GM18505 (cell line): Measurements from ENCODE around the gene FBXO42.
"Not testable (repeated sequence)": the region's sequence is repeated elsewhere in the genome, so short reads cannot be mapped to it uniquely, and the experiment has no call there.

ENCODE experiments used
- ATAC-seq: cut with Tn5 transposase; IDR thresholded peaks from one replicate; pipeline ENCODE4 v1.9.1; 2021; ENCODE audit not compliant: unreplicated experiment
- POLR2A ChIP-seq: IDR thresholded peaks from 4 replicates; pipeline ENCODE4 v1.6.1; 2011; ENCODE audit warnings: borderline replicate concordance; ENCODE audit not compliant: insufficient read depth, insufficient read length; ENCODE audit errors: extremely low read depth

The FBXO42 gene

DNA sequence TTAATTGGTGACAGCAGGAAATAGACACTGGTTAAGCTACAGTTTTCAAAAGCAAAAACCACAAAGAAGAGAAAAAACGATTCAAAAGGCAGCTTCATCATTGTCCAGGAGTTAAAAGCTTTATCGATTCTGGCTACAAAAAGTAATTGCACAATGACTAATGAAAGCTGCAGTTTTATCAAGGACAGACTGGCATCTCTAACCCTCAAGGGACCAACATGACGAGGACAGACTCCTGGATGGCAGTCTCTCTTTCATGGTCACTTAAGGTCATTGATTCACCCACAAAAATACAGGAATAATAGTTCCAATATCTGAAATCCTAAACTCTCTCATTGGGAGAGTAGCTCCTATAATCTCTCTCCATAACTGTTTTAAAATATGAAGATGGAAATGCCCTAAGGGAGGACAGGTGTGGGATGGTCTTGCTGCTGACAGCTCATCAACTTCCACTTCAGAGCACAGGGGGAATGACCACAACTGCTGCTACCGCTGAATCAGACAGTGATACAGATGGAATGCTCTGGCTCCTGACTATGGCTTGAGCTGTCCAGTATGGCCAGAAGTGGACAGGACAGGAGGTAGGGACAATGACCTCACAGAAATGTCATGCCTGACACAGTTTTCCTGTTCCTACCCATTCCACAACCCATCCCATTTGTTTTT, 97.9 kb downstream of the FBXO42 start:
- no peak for TF ChIP-seq POLR2A
- ATAC-seq = no peak

- ATAC-seq = no peak
- TF ChIP-seq POLR2A = no peak
Observed at GRCh38 chr1:16253332-16253922, 98.9 kb downstream of the FBXO42 start.

DNA sequence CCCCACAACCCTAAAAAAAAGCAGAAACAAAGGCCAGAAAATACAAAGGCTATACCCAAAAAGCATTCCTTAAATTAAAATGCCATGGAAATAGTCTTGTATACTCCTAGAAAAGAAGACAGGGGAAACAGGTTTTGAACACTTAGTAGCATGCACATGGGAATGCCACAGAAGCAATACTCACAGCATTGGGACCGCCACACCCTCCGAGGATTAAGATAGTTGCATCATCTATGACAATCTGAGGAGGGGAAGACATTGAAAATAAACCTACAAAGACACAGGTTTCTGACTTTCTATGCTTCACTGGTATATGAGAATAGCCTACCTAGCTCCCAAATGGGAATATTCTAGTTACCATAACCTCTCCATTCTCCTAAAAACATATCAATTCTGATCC, 99.4 kb downstream of the FBXO42 start:
- TF ChIP-seq POLR2A = no peak
- no peak for ATAC-seq

DNA sequence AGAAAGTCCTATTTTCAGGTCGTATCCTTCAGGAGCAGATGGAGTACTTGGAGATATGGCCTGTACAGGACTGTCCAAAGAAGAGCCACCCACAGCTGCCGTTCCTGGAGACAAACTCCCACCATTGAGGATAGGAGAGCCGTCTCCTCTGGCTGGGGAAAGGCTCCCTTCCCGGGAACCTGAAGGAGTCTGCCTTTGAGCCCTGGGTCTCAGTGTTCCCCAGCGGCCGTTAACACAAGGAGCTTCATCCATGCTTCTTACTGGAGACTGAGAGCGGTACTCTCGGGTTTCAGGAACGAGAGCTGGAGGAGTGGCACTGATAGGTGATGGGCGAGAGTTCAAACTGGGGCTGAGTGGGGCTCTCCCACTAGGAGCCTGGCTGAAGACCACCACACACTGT, 100.9 kb downstream of the FBXO42 start:
- no peak for ATAC-seq
- no peak for TF ChIP-seq POLR2A

GRCh38 chr1:16250524-16251251, 101.6 kb downstream of the FBXO42 start:
- TF ChIP-seq POLR2A = no peak
- no peak for ATAC-seq

- no peak for TF ChIP-seq POLR2A
- no peak for ATAC-seq
Observed at GRCh38 chr1:16249596-16250241, 102.6 kb downstream of the FBXO42 start.

DNA sequence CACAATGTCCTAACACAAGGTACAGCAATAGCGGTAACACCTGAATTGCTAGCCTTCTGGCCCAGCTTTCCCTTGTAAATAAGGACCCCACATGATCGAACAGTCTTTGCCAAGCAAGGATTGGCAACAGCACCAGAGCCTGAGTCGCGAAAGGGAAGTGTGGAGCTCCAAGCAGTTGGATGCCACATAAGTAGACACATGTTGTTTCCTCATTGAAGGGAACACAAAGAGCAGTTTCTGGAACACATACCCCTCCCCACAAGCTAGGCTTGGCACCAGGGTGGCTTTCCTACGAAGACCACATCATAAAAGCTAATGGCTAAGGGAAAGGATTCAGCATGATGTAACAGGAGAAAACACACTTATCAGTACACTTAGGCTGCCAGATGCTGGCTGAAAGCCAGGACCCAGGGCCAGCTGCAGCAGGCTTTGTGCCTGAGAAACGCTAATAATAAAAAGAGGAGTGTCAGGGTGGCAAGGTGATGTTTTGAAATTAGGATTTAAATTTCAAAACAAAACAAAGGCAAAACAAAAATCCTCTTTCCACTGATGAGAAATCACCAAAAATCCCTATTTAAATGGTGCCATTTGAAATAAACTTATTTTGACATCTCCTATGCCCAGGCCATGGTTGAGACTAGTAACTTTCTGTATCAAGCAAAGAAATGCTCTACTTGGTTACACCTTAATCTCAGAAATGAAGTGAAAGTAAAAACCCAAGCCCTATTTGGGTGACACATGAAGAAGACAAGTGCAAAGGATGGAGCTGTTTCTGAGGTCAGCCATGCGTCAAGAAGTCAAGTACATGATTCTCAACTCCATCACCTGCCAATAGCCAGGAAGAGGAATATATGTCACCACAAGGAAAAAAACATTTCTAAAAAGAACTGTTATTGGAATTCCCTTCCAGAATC, 103.4 kb downstream of the FBXO42 start:
- TF ChIP-seq POLR2A = no peak
- no peak for ATAC-seq

DNA sequence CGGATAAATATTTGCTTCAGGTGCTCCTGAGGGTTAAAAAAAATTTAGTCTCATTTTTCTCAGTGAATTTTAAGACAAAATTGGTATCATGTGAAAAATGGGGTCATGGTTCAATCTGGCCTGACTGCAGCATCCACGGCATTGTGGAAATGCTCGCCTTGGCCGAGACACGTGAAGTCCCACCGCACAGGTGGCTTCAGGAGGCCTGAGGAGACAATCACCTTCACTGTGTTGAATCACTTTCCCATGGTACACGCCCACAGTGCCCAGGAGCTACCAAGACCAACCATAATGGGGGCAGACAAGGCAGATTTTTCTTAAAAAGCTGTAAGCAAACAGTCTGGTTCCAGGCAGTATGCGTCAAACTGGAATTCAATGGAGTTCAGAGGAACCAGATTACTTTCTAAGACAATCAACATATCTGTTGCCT, 104.3 kb downstream of the FBXO42 start:
- no peak for ATAC-seq
- no peak for TF ChIP-seq POLR2A

- TF ChIP-seq POLR2A = no peak
- no peak for ATAC-seq
Observed at GRCh38 chr1:16247441-16247840, 104.8 kb downstream of the FBXO42 start.

DNA sequence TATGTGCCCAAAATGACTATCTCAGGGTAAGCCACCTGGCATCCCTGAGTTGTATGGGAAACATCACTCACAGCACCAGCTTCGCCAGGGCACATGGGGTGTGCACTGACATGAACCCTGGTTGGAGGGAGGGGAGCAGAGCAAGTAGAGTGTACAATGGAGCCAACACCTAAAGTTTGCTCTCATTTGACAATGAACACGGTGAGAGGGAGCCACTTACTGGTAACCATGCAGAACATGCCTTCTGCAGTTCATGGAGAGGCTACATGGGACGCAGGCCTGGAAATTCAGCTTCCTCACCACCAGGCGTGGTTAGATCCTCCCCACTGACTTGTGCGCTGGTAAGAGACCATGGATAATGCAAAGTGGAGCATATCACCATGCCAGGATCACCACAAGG, 105.3 kb downstream of the FBXO42 start:
- no peak for ATAC-seq
- no peak for TF ChIP-seq POLR2A

GRCh38 chr1:16246239-16246638, 106.0 kb downstream of the FBXO42 start:
- ATAC-seq = not testable (repeated sequence)

DNA sequence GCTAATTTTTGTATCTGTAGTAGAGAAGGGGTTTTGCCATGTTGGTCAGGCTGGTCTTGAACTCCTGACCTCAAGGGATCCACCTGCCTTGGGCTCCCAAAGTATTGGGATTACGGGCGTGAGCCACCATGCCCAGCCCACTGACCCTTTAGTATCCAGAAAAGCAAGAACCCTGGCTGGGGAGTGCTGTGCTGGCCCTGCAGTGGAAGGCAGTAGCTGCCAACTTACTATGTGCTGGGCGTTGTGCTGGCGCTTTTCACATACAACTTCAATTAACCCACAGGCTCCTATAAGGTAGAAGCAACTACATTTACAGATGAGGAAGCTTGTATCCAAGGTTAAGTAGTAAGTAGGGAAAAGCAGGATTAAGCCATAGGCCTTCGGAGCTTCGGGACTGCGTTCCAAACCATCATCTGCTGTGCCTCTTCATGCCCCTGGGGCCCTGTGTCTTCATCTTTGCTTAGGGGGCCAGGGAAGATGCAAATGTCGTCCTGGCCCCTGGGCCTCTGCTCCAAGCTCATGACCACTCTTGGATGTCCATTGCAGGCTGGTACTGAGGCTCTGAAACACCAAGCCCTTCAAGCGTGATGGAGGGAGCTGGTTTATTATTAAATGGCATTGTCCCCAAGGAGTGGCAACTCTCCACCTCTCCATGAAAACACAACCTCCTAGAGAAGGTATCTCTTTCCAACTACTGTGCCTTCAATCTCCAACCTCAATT, 106.6 kb downstream of the FBXO42 start:
- ATAC-seq = no peak
- no peak for TF ChIP-seq POLR2A
